HepG2 (cell line): ENCODE data around the gene PIF1. TPM values are rescaled to one million over a fixed set of nuclear protein-coding genes. Genes with fewer than 3 reads are reported as not detected.
A peak's percentile ranks its signal among the peaks of the same experiment; 100 is the strongest.

Source experiments
- AHDC1 ChIP-seq: sonication (generic); formaldehyde crosslinking; IDR thresholded peaks from 2 replicates; pipeline ENCODE4 v1.5.1; 2020; ENCODE audit warnings: mild to moderate bottlenecking, missing genetic modification reagents, borderline replicate concordance
- ARID2 ChIP-seq: sonication (generic); formaldehyde crosslinking; IDR thresholded peaks from 2 replicates; pipeline ENCODE4 v1.8.1; 2022; ENCODE audit warnings: mild to moderate bottlenecking, missing genetic modification reagents, borderline replicate concordance
- CENPT ChIP-seq: sonication (generic); formaldehyde crosslinking; IDR thresholded peaks from 2 replicates; pipeline ENCODE4 v1.8.0; 2022; ENCODE audit warnings: low read depth, mild to moderate bottlenecking, moderate library complexity, missing genetic modification reagents
- ELF3 ChIP-seq: IDR thresholded peaks from 2 replicates; pipeline ENCODE4 v1.6.1; 2016; ENCODE audit warnings: missing genetic modification reagents, missing compliant biosample characterization
- HNF4G ChIP-seq, 2 experiments: sonication (generic) in 1 of 2; formaldehyde crosslinking in 1 of 2; IDR thresholded peaks; 2 replicates each; pipeline versions ENCODE4 v1.4.0 to v1.6.1; 2011 to 2020; ENCODE audit warnings: borderline replicate concordance in 2 of 2, low read depth in 2 of 2, mild to moderate bottlenecking in 2 of 2, low read length in 1 of 2, missing genetic modification reagents in 1 of 2, moderate library complexity in 1 of 2
- HNRNPK ChIP-seq: fragments of 200-400 bp; formaldehyde crosslinking; IDR thresholded peaks from 2 replicates; pipeline ENCODE4 v1.6.1; 2018; ENCODE audit warnings: low read length, low read depth, moderate library complexity, mild to moderate bottlenecking; ENCODE audit not compliant: poor library complexity, severe bottlenecking
- KDM6A ChIP-seq: IDR thresholded peaks from 2 replicates; pipeline ENCODE4 v1.6.1; 2016; ENCODE audit warnings: low read depth
- PCBP2 ChIP-seq: fragments of 200-400 bp; formaldehyde crosslinking; optimal IDR thresholded peaks from 2 replicates; pipeline ENCODE3; 2018; ENCODE audit warnings: low read length, low read depth; ENCODE audit not compliant: poor library complexity, severe bottlenecking
- PHF20 ChIP-seq: sonication (generic); formaldehyde crosslinking; IDR thresholded peaks from 2 replicates; pipeline ENCODE4 v1.5.0; 2020; ENCODE audit warnings: mild to moderate bottlenecking, missing genetic modification reagents
- SIN3A ChIP-seq: IDR thresholded peaks from 2 replicates; pipeline ENCODE4 v1.6.1; 2011; ENCODE audit warnings: low read depth, mild to moderate bottlenecking, control low read depth, low read length, borderline replicate concordance
- ZNF503 ChIP-seq: sonication (generic); formaldehyde crosslinking; IDR thresholded peaks from 2 replicates; pipeline ENCODE4 v1.4.0; 2020; ENCODE audit warnings: missing genetic modification reagents
- ZNF619 ChIP-seq: sonication (generic); formaldehyde crosslinking; IDR thresholded peaks from 2 replicates; pipeline ENCODE4 v1.4.0; 2020; ENCODE audit warnings: mild to moderate bottlenecking, missing genetic modification reagents
- ZNF691 ChIP-seq: sonication (generic); formaldehyde crosslinking; IDR thresholded peaks from 2 replicates; pipeline ENCODE4 v1.4.0; 2020; ENCODE audit warnings: missing genetic modification reagents, low read depth, mild to moderate bottlenecking, borderline replicate concordance
- polyA plus RNA-seq, 8 experiments: library from polyadenylated mRNA; depleted of rRNA in 3 of 8; stranded (reverse) in 7 of 8; unstranded in 1 of 8; fragments of >200 nt; fragmentation: Illumina TruSeq in 4 of 8; extraction: Trizol in 4 of 8; gene quantifications; 2 replicates each; pipeline versions ENCODE4 v1.2.1 to v1.2.3, GENCODE V29; 2011 to 2016; ENCODE audit warnings: low read depth in 4 of 8, missing spikeins in 1 of 8, mixed read lengths in 1 of 8; ENCODE audit not compliant: insufficient read depth in 1 of 8
- total RNA-seq, 5 experiments: library from RNA; depleted of rRNA; stranded (reverse); fragments of >200 nt; fragmentation: Illumina TruSeq; extraction: Trizol; gene quantifications; 2 replicates each; pipeline ENCODE4 v1.2.3, GENCODE V29; 2016; ENCODE audit warnings: low read depth in 1 of 5
- TF ChIP-seq, protein P1 (sequence below): sonication (generic); formaldehyde crosslinking; IDR thresholded peaks from 2 replicates; pipeline ENCODE4 v1.4.0; 2020; ENCODE audit warnings: mild to moderate bottlenecking, missing genetic modification reagents
- TF ChIP-seq, protein P2 (sequence below): sonication (generic); formaldehyde crosslinking; IDR thresholded peaks from 2 replicates; pipeline ENCODE4 v1.5.0; 2020; ENCODE audit warnings: mild to moderate bottlenecking, missing genetic modification reagents

The PIF1 gene
- total and polyA plus RNA-seq, 2 of the 13 experiments (the other 11 are each of a cell fraction or from before 2014, with no cell fraction given), result 18.5 to 19.7 TPM

DNA sequence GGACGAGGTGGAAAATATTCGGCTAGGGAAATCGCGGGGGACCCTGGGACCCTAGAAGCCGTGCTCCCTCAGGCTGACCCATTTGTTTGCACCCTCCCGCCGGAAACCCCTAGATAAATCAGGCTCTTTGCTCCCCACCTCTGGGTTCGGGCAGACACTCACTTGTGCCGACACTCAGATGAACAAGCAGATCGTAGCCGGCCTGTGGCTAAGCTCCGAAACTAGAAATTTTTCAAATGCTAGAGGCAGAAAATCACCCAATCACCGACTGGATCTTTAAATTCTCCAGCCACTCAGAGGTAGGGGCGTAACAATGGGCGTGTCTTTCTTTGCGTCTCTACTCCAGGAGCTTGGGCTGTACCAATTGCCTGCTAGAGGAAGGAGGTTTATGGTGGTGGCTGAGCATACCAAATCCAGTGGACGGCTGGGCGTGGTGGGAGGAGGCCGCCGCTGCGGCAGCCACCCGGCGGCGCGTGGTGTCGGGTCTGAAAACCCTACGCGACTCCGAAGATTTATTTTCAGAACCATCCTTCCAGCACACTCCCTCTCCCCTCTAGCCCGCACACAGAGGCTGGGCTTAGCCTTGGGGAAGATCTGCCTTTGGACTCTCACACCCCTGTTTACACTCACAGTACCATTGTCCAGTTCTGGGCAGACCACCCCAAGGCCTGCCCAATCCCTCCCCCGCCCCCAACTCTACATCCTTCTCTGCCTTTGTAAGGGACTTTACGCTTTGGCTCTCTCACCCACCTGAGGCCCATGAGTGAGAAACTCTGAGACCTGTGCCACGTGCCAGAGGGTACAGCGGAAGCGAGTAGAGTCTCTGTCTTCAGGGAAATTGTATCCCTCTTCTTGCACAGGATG, at the start of gene PIF1 (continued):
- TF ChIP-seq SIN3A (peak; percentile 98), HNF4G (IDR thresholded peaks at IDR 0.05; ENCODE audit: borderline replicate concordance, low read depth, low read length) (peak; percentile 54; the same call in 1 of the 2 replicates), HNF4G (CRISPR knock-in tag; IDR thresholded peaks at IDR 0.05; ENCODE audit: borderline replicate concordance, low read depth) (peak; percentile 54; the same call in 1 of the 2 replicates), ZNF691 (CRISPR knock-in tag) (0 out of 2 replicates have a peak, but pooled peaks have one; percentile 63), ZNF503 (no peak), ARID2 (CRISPR knock-in tag) (no peak), CENPT (CRISPR knock-in tag) (no peak), PCBP2 (no peak), KDM6A (peak; percentile 64), AHDC1 (no peak), ELF3 (CRISPR knock-in tag) (peak; percentile 16; the same call in 1 of the 2 replicates), ZNF619 (CRISPR knock-in tag) (0 out of 2 replicates have a peak, but pooled peaks have one; percentile 28), PHF20 (CRISPR knock-in tag) (no peak), HNRNPK (no peak)
- TF ChIP-seq, protein P1, sequence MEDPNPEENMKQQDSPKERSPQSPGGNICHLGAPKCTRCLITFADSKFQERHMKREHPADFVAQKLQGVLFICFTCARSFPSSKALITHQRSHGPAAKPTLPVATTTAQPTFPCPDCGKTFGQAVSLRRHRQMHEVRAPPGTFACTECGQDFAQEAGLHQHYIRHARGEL (CRISPR knock-in tag), result no peak
- TF ChIP-seq, protein P2, sequence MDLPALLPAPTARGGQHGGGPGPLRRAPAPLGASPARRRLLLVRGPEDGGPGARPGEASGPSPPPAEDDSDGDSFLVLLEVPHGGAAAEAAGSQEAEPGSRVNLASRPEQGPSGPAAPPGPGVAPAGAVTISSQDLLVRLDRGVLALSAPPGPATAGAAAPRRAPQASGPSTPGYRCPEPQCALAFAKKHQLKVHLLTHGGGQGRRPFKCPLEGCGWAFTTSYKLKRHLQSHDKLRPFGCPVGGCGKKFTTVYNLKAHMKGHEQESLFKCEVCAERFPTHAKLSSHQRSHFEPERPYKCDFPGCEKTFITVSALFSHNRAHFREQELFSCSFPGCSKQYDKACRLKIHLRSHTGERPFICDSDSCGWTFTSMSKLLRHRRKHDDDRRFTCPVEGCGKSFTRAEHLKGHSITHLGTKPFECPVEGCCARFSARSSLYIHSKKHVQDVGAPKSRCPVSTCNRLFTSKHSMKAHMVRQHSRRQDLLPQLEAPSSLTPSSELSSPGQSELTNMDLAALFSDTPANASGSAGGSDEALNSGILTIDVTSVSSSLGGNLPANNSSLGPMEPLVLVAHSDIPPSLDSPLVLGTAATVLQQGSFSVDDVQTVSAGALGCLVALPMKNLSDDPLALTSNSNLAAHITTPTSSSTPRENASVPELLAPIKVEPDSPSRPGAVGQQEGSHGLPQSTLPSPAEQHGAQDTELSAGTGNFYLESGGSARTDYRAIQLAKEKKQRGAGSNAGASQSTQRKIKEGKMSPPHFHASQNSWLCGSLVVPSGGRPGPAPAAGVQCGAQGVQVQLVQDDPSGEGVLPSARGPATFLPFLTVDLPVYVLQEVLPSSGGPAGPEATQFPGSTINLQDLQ (CRISPR knock-in tag), result no peak
